Adipose tissue (tissue), 3 donors: Measurements from ENCODE around the gene PKNOX2. TPM values are rescaled to one million over a fixed set of nuclear protein-coding genes. Genes with fewer than 3 reads are reported as not detected.

Experiments
- H3K27ac ChIP-seq: one replicate; pipeline ENCODE4 v1.5.1; 2013; ENCODE audit warnings: low read depth, low read length
- WGBS, 3 donors: extraction: QIAGEN DNeasy Blood & Tissue Kit; methylation state at CpG; one replicate each; pipeline ENCODE4 v1.1.7; 2013; 5-methylcytosine and 5-hydroxymethylcytosine counted together
- polyA plus RNA-seq, 3 donors: library from polyadenylated mRNA; stranded (reverse); fragments of 200-250 nt; gene quantifications; one replicate each; pipeline ENCODE4 v1.2.3, GENCODE V29; 2013
- donor health status: healthy with polysubstance abuse.
- donor health status: Bipolar disorder and iron deficiency.
- donor health status: healthy.

PKNOX2 gene
- polyA plus RNA-seq, 3 donors: 0.77 to 3.5 (median 1.3) TPM

- H3K27ac ChIP-seq: no peak overlapping the region
- WGBS, 3 donors: 84 to 94% (median 91%) methylated on average over 11 of the region's 11 CpGs
These were observed 77.7 kb downstream of the PKNOX2 start for GRCh38 chr11:125242141-125242775.

GRCh38 chr11:125244166-125244565 lies 79.6 kb downstream of the PKNOX2 start:
- no peak overlapping the region for H3K27ac ChIP-seq
- WGBS, 3 donors: 75 to 83% (median 76%) methylated on average over 4 of the region's 4 CpGs

- 50 to 80% (median 72%) methylated on average over 4 of the region's 4 CpGs for WGBS, 3 donors
- no peak overlapping the region for H3K27ac ChIP-seq
These were observed 80.7 kb downstream of the PKNOX2 start for GRCh38 chr11:125245299-125245698.

- H3K27ac ChIP-seq: no peak overlapping the region
- WGBS, 3 donors: 76 to 88% (median 81%) methylated on average over 2 of the region's 2 CpGs
These were observed 82.9 kb downstream of the PKNOX2 start for GRCh38 chr11:125247431-125247830.

GRCh38 chr11:125250318-125251213 lies 86.0 kb downstream of the PKNOX2 start:
- no peak overlapping the region for H3K27ac ChIP-seq
- 66 to 83% (median 76%) methylated on average over 17 of the region's 17 CpGs for WGBS, 3 donors

- H3K27ac ChIP-seq: no peak overlapping the region
- WGBS, 3 donors: 94 to 95% (median 94%) methylated on average over 5 of the region's 5 CpGs
These were observed 86.6 kb downstream of the PKNOX2 start for GRCh38 chr11:125251214-125251545.

- H3K27ac ChIP-seq: no peak overlapping the region
- 91 to 93% (median 92%) methylated on average over 7 of the region's 7 CpGs for WGBS, 3 donors
These were observed 87.4 kb downstream of the PKNOX2 start for GRCh38 chr11:125251956-125252355.

- H3K27ac ChIP-seq: no peak overlapping the region
- 45 to 81% (median 59%) methylated on average over 7 of the region's 7 CpGs for WGBS, 3 donors
These were observed 88.7 kb downstream of the PKNOX2 start for GRCh38 chr11:125253289-125253688.

- H3K27ac ChIP-seq: no peak overlapping the region
- 71 to 80% (median 75%) methylated on average over 14 of the region's 14 CpGs for WGBS, 3 donors
These were observed 89.4 kb downstream of the PKNOX2 start for GRCh38 chr11:125253795-125254525.

- no peak overlapping the region for H3K27ac ChIP-seq
- 47 to 85% (median 58%) methylated on average over 6 of the region's 6 CpGs for WGBS, 3 donors
These were observed 92.1 kb downstream of the PKNOX2 start for GRCh38 chr11:125256541-125257189.

- no peak overlapping the region for H3K27ac ChIP-seq
- WGBS, 3 donors: 83 to 86% (median 83%) methylated on average over 7 of the region's 7 CpGs
These were observed 92.6 kb downstream of the PKNOX2 start for GRCh38 chr11:125257190-125257579.

GRCh38 chr11:125257751-125258150 lies 93.2 kb downstream of the PKNOX2 start:
- no peak overlapping the region for H3K27ac ChIP-seq
- WGBS, 3 donors: 86 to 96% (median 89%) methylated on average over 4 of the region's 4 CpGs

- WGBS, 3 donors: 70 to 83% (median 79%) methylated on average over 8 of the region's 8 CpGs
- H3K27ac ChIP-seq: no peak overlapping the region
These were observed 93.9 kb downstream of the PKNOX2 start for GRCh38 chr11:125258291-125259032.

GRCh38 chr11:125261588-125261987 lies 97.0 kb downstream of the PKNOX2 start:
- 82 to 91% (median 90%) methylated on average over 4 of the region's 4 CpGs for WGBS, 3 donors
- H3K27ac ChIP-seq: no peak overlapping the region

GRCh38 chr11:125262194-125262829 lies 97.8 kb downstream of the PKNOX2 start:
- 72 to 83% (median 75%) methylated on average over 18 to 20 of the region's 20 CpGs for WGBS, 3 donors
- no peak overlapping the region for H3K27ac ChIP-seq

- no peak overlapping the region for H3K27ac ChIP-seq
- 22 to 56% (median 26%) methylated on average over 10 of the region's 10 CpGs for WGBS, 3 donors
These were observed 98.3 kb downstream of the PKNOX2 start for GRCh38 chr11:125262830-125263218.

GRCh38 chr11:125263268-125263790 lies 98.8 kb downstream of the PKNOX2 start:
- no peak overlapping the region for H3K27ac ChIP-seq
- WGBS, 3 donors: 4 to 18% (median 8%) methylated on average over 27 to 29 of the region's 29 CpGs
